ENCODE results near the gene GABRB2.
"Not testable (repeated sequence)": the region's sequence is repeated elsewhere in the genome, so short reads cannot be mapped to it uniquely, and the experiment has no call there.

The GABRB2 gene

DNA sequence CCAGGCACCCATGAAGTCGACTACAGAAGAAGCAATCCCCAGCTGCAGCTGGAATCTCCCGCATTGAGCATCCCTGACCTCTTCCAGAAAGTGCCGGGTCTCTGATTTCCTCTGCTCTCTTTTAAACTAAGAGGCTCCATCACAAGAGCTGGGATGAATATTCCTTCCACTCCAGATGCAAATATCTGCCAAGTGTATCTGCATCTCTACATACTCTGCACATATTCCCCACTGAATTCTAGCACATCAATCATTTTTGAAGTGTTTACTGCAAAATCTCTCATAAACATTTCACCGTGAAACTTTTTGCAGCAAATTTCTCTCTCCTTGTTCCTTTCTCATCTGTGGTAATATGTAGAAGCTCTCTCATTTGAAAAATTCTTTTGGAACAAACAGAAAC lies 161.5 kb downstream of the GABRB2 start:
- no peak for DNase-seq

DNA sequence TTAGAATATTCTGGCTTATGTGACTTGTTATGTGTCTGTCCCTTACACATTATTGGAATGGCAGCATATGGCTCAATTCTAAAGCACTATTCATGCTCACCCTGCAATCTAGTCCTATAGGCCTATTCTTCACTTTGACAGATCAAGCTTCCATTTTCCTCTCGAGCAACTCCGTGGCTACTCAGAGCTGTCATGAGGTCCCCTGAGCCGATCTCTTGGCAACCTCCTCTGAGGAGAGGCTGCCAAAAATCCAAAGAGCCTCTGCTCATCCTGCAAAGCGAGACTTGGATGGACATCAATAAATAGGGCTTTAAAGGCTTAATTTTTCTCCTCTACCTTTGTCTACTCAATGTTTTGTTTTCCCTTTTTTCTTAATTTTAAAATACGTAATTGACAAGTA lies 163.8 kb downstream of the GABRB2 start:
- DNase-seq: no peak

DNA sequence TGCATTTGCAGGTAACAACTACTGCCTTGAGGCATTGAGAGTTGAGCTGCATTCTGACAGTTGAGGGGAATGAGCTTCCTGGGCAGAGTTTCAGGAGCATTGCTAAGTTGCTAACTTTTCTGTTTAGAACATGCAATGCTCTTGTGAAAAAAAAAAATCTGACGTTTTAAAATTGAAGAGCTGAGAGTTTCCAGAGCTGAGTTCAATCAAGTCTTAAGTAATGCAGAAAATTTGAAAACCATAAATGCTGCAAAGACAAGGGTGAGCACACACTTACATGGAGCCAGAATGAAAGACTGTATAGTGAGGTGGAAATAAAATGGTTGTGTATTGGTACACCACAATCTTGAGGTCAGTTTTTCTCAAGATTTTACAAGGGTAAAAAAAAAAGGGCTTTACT lies 166.0 kb downstream of the GABRB2 start:
- DNase-seq: no peak

DNA sequence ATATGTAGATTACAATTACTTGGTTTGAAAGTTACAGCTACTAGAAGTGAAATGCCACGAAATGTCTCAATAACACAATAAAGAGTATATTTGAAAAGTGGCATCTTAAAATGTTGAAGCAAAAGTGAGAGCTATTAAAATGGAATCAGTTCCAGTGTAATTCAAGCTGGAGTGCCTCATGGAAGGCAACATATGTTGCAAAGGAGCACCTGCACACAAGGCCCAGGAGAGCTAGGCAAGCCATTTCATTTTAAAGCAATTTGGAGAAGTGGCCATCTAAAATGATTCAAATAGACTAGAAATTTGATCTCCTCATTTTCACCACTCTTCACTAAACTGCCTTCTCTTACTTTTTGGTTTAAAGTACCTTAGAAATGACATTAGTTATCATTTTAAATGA lies 167.8 kb downstream of the GABRB2 start:
- no peak for DNase-seq

DNA sequence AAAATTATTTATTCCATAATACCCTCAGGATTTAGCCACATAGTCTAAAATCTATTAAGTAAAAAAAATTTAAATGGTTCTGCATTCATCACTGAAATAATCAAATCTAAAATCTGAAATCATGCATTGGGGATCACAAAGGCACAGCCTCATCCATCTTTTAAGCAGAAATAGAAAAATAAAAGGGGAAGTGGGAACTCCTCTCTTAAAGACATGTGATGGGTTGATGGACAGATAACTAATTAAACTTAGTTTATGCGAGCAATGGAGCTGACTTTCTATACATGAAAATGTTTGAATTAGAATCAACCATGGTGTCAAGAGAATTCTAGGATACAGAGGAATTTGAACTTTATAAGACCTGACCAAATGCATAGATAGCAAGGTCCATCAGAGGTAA lies 170.5 kb downstream of the GABRB2 start:
- DNase-seq: no peak

DNA sequence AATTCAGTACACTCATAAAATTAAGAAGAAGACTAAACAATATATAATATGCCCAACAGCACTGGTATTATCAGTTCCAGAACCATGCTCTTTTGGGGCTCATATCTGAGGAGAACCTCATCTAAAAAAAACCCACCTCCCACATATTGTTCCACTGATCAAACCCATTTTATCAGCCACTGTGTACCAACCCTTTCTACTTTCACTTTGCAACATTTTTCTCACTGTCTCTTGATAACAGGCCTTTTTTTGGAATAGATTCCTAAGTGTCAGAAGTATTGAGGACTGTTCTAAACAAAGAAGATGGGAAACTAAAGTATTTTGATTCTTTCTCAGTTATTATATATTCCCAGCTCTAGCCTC lies 173.2 kb downstream of the GABRB2 start:
- no peak for DNase-seq

DNA sequence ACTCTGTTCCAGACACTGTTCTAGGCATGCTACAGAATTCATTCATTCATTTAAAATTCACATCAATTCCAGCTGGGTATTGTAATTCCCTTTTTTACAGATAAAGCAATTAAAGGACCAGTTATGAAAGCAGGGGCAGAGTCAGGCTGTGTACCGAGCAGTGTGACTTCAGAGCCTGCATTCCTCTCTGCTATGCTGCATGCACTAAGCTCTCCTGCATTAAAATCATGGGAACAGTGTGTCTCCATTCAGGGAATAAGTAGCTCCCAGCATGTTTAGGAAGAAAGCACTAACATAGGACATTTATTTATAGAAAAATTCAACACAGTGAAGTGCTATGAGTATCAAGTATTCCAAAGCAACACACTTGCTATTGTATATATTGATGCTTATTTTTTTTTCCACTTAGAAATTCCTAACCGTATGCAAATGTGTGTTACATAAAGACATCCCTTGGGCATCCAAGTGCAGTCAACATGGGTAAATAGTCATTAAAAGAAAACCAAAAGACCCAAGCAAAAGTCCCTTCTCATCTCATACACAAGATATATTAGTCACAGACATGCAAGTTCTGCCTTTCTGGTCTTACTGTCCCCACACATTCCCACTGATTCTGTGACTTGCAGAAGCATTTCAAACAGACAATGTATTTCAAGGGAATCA lies 173.7 kb downstream of the GABRB2 start:
- no peak for DNase-seq

DNA sequence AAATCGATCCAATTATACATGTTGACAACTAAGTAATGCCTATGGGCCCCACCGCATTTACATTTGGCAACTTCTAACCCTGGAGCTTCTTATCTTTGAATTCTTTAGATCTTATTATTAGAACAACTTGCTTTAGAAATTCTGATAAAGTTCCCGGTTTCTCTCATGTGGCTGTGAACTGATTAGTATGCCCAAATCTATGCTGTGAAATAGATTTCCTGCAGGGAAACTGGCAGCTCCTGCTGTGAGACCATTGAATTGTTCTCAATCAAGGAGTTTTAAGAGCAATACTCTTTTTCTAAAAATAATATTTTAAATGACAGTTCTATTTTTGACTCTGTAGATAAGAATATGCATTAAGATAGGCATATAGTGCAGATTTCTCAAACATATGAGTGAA lies 177.5 kb downstream of the GABRB2 start:
- DNase-seq: no peak

DNA sequence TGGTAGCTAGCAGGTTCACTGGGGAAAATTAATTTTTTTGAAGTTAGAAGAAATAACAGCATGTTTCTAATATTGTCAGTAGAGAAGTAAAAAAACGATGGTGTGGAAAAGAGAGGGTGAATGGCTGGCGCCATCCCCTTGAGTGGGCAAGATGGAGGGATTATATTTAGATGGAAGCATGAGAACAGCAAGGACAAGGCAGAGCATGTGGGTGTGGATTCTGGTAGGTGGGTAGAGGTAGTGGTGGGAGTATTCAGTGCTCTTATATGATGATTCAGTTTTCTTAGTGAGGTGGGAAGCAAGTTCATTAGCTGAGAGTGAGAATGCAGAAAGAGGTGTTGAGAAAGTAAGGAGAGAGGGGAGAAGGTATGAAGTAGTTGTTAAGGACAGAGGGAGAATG lies 188.1 kb downstream of the GABRB2 start:
- no peak for DNase-seq

DNA sequence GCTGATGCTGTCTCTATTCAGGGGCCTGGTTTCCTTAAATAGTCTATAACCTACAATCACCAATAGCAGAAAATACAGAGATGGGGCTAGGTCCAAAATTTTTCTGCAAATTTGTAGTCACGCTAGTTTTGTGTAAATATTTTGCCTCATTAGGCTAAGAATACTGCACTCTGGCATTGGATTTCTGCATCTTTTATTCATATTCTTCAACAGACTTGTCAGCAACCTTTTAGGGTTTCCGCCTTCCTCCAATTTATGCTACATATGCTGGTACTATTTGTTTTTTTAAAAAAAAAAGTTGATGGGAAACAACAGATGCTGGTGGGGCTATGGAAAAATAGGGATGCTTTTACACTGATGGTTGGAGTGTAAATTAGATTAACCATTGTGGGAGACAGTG lies 202.3 kb downstream of the GABRB2 start:
- DNase-seq: no peak

DNA sequence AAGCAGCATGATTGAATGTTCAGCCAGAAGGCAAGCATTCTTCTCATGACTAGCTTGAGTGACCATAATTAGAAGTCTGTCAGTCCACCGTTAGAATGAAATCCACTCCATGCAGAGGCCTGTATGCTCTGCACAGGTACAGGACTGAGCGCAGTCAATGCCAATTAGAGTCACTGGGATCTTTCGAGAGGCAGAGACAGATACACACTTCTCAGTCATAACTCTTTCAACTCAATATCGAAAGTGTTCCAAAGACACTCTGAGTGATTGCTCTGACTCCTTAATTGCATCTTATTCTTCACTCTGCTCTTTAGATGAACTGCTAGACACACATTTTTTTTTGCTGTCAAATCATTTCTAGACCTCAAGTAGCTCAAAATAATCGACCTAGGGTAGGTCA lies 203.6 kb downstream of the GABRB2 start:
- DNase-seq: no peak

DNA sequence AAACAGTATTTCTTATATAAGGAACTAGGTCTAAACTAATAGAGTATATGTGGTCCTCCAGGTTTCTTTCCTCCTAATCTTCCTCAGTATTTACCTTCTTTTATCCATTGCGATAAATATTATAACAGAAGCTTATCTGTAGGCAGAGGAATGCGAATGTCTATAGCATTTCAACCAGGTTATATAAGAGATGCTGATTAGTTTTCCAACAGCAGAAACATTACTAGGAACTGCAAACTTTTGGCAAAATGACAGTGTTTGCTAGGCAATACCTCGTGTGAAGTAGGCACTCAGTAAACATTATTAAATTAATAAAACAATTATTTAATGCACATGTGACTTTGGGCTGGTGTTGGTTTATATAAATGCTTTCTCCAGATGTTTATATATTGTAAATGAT lies 206.5 kb downstream of the GABRB2 start:
- DNase-seq: no peak

DNA sequence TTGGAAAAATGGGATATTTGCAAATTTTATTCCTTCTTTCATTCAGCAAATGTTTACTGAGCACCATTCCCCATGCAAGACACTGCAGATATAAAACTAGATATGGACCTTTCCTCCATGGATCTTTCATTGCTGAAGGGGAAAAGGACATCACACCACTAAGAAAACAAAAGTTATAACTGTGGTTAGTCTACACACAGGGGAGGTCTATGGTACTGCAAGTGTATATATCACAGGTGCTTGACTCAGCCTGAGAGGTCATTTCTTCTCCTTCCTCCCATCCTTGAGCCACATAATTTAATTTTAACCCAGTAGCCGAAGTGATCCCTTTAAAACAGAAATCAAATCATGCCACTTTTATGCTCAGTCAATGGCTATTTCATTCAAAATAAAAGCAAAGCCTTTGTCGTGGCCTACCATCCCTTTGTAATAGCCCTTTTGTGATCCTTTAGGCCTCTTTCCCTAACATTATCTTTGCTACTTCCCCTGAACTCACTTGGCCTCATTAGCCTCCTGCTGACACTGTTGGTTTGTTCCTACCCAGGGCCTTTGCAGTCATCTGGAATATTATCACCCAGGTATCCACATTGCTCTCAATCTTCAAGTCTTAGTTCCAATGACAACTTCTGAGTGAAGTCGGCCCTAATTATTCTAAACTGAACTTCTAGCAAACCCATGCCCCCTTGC lies 213.2 kb downstream of the GABRB2 start:
- DNase-seq: no peak

DNA sequence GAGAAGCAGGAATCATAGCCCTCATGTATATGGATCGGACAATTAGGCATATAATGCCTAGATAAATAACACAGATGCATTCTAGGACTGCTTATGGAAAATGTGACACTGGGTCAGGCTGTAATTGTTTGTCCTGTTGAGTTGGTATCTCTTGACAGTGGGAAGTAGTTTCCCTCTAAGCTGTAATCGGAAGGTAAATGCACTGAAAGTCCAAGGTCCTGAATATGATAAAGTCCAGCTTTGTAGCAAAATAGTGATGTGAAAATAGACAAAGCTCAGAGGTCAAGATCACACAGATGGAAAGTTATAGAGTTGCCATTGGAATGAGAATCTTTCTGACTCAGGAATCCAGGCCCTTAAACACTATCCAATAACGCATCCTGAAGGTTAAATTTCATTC lies 214.2 kb downstream of the GABRB2 start:
- no peak for DNase-seq

DNA sequence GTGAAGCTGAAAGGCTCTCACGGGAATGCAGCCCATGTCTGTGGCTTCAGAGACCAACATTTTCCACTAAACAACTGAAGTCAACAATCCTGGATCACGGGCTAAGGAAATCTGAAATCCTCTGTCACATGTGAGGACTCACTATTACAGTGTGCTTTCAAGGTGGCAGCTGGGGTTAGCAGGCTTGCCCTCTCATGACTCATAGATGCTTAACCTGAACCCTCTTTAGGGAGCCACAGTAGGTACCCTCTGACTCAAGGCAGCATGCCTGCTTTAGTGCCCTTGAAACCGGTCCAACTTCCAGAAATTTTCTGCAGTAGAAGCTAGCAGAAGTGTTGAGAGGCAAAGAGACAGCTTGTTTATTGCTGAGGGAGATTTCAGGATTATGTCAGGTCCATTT lies 232.5 kb downstream of the GABRB2 start:
- no peak for DNase-seq

DNA sequence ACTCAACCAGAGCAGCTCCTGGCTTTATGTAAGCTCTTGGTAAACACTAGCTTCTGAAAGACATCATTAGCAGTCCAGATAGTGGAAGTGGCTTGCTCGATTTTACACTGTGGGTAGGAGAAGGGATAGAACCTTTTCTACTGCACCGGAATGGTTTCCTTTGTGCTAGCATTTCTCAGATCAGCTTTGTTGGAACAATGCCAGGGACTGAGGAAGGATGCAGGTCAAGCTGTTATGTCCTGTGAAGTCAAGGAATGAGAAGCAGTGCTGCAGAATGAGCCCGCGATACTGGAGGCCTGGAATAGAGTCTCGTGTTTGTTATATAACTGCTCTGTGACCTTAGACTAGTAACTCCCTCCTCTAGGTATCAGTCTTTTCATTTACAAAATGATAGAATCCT lies 233.6 kb downstream of the GABRB2 start:
- DNase-seq: no peak

DNA sequence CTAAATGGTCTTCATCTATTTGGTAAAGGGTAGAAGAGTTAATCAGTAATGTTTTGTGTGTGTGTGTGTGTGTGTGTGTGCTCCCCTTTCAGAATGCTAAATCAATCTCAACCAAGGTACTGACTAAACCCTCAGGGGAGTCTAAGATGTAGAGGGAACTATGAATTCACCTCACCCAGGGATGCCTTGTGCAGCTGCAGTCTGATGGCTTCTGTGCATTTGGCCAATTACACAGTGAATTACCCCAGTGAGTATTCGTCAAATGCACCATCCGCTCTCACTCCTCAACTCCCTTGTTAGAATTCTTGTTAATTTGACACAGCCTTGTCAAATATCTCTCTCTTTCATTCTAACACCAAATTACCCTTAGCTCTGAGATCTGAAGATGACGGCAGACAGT lies 234.6 kb downstream of the GABRB2 start:
- DNase-seq: no peak

DNA sequence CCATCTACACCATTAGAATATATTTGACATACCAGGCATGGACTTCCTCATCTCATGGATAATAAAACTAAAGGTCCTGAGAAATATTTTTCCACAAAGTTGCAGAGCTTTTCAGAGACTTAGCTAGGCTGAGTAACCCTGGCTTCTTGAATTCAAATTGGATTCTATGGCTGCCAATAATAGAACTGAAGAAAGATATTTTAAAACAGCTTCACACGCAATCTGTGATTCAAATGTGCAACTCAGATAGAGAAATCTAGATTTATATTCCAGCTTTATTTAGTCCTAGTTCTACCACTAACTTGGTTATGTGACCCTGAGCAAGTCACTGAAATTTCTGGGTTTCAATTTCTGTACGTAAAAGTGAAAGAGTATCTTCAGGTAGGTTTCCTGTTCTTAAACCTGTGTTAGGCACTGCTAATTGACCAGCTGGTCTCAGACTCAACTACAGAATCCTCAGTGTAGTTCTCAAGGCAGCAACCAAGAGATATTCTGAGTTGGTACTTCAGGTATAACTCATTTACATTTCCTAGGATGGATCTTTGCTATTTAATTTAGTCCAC lies 235.3 kb downstream of the GABRB2 start:
- no peak for DNase-seq

DNA sequence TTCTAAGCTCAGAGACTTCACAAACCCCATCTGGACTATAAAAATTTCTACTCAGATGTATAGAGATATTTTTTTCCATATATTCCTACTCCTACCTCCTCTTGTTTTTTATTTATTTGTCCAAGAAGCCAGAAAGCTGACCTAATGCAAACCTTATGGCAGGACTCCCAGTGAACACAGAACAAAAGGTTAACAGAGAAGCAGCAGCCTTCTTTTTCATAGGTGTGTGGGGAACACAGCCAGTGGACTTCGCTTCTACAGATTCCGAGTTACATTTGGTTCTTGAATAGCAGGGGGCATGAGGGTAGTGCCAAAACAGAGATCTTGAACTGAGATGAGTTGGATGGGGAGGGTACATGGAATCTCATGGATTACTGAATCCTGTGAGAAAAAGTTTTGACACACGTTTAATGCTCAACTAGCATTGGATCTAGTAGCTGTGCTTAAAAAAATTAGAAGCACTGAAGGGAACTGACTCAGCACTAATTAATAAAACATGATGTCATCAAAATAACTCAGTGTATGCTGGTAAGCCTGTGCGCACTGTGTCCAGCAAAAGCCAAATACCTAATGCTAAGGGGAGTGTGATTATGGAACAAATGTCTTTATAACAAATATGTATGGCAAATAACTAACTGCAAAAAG lies 240.1 kb downstream of the GABRB2 start:
- no peak for DNase-seq

DNA sequence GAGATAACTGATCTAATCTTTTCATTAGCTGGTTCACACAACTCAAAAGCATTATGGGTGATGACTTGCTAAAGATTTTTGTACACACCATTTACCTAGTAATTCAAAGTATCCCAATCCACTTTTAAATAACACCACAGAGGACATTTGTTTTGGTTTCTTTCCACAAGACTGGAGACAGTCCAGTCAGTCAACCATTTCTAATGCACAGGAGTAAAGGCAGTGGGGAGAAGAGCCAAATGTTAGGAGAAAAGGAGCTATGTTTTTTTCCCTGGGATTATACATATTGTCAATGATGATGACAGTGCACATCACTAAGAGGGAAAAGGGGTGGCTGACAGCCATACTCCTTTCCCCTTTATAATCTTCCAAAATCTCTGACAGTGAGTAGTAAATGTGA lies 240.9 kb downstream of the GABRB2 start:
- DNase-seq: no peak

DNA sequence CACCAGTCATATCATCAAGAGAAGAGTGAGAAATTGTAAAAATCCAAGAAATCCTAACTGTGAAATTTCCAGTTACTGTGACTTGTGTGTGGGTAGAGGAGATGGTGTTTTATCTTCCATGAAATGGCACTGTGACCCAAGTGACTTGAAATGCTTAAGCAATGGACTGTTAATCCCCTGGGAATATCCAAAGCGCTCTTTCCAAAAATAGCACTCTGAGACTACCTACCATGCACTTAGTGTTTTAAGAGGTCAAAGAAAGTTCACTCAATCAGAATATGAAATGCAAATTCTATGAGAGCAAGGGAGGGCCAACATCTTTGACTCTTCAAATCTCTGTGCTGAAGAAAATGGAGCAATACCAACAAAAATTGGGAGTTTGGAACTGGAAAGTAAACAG lies 244.0 kb downstream of the GABRB2 start:
- DNase-seq: no peak

DNA sequence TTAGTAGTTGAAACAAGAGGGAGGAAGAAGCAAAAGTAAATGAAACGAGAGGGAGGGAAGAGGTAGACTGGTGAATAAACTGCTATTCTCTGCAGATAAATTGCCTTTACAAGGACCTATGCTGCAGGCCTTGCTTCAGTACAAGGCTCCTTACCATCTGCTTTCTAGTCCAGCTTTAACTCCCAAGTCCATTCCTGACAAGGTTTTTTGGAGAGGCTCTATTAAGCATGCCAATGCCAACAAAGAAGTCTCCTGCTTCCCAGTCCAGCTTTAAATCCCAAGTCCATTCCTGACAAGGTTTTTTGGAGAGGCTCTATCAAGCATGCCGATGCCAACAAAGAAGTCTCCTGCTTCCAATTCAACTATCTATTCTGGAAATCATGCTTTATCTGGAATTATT lies 244.9 kb downstream of the GABRB2 start:
- DNase-seq: no peak

DNA sequence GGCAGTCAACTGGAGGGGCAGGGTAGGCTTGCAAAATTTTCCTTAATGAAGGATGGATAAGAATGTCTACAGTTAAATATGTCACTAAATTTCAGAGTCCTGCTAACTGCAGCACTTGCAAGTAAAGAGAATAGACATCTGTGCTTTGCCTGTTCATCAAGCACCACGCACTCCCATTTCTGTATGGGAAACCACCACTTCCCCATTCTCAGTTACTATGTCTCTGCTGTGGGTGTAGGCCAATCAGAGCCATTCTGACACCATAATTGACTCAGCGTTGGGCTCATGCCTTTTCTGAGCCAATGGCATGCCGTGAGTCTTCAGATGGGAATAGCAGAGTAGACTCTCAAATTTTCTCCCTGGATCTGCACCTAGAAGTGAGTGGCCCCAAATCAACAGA lies 247.5 kb downstream of the GABRB2 start:
- DNase-seq: no peak

DNA sequence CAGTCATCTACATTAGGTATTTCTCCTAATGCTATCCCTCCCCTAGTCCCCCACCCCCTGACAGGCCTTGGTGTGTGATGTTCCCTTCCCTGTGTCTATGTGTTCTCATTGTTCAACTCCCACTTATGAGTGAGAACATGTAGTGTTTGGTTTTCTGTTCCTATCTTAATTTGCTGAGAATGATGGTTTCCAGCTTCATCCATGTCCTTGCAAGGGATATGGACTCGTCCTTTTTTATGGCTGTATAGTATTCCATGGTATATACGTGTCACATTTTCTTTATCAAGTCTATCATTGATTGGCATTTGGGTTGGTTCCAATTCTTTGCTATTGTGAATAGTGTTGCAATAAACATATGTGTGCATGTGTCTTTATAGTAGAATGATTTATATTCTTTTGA lies 249.1 kb downstream of the GABRB2 start:
- not testable (repeated sequence) for DNase-seq
